HG02870 (cell line): Measurements from ENCODE around the gene ADRB1.
A peak's percentile ranks its signal among the peaks of the same experiment; 100 is the strongest.

ENCODE experiments used
- ATAC-seq: cut with Tn5 transposase; IDR thresholded peaks from one replicate; pipeline ENCODE4 v1.9.1; 2021; ENCODE audit warnings: mild to moderate bottlenecking, moderate library complexity; ENCODE audit not compliant: unreplicated experiment

ADRB1 gene

GRCh38 chr10:114026189-114027040 lies 17.3 kb upstream of the ADRB1 start:
- ATAC-seq: peak; percentile 54

DNA sequence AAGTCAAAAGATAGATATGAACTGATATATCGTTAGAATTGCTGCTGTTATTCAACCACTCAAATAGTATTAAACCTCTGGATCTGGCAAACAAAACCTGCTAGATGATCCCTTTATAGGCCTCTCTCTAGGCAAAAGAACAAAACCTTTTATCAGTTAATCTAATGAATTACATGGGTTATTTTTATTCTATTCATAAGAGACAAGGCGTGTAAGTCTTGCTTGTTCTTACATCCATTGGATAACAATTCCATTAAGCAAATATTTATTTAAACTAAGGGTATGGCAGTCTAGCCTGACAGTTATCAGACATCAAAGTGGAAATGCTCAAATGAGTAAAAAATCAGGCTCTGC lies 16.6 kb upstream of the ADRB1 start:
- no peak for ATAC-seq

DNA sequence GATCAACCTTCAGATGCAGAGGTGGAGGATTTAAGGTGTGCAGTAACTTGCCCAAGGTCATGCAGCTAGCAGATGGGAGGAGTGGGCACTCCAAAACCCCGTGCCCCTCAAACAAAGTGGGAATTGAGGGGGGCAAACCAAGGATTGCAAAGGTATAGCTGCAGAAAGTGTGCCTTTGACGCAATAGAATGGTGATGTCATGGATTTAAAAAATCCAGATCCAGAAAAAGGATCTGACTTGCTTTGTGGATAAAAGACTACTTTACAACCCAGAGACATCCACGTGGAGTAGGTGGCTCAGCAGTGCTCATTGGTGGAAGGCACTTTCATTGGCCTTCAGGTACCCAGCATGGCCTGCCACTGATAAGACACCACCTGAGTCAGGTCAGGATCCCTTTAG lies 15.7 kb upstream of the ADRB1 start:
- no peak for ATAC-seq

GRCh38 chr10:114028425-114028824 lies 15.2 kb upstream of the ADRB1 start:
- no peak for ATAC-seq

DNA sequence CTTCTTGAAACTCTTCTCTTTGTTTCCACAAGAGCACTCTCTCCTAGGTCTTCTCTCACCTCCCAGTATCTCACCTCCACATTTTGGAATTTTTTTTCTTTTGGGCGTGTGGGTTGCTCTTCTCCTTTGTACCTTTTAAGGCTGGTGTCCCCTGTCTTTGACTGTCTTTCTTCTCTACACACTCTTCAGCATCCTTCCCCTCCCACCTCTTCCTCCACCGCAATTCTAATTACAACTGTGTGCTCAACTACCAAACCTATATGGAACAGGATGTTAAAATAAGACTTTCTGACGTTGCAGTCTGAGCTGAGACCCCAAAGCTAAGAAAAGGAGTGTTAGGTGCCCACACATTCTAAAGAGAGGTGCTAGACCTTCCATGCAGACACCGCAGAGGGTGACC lies 14.0 kb upstream of the ADRB1 start:
- no peak for ATAC-seq

GRCh38 chr10:114030140-114030539 lies 13.5 kb upstream of the ADRB1 start:
- no peak for ATAC-seq

- no peak for ATAC-seq
These were observed 12.3 kb upstream of the ADRB1 start for GRCh38 chr10:114031073-114031972.

GRCh38 chr10:114033566-114033965 lies 10.1 kb upstream of the ADRB1 start:
- no peak for ATAC-seq

GRCh38 chr10:114034923-114035645 lies 8.6 kb upstream of the ADRB1 start:
- no peak for ATAC-seq

GRCh38 chr10:114035791-114036190 lies 7.9 kb upstream of the ADRB1 start:
- no peak for ATAC-seq

DNA sequence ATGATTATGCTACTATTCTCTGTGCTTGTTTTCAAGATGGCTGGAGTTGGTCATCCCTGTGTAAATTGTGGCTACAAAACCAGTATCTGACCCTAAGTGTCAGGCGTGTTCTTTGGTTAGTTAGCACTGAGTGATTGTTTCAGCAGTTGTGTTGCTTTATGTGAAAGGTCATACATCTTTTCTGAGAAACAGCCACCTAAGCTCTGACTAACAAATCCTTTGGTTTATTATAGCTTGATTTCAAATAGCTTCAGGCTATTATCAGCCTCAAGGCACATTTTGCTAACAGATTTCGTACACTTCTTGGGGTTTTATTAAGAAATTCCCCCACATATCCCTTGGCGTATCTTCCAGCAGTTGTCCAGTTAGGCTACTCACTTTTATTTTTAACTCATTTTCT lies 4.8 kb upstream of the ADRB1 start:
- no peak for ATAC-seq

GRCh38 chr10:114041166-114041565 lies 2.5 kb upstream of the ADRB1 start:
- ATAC-seq: no peak

- peak; percentile 34 for ATAC-seq
These were observed 653 bp upstream of the ADRB1 start for GRCh38 chr10:114042895-114043531.

- ATAC-seq: no peak
These were observed 825 bp downstream of the ADRB1 start for GRCh38 chr10:114044247-114045135.

DNA sequence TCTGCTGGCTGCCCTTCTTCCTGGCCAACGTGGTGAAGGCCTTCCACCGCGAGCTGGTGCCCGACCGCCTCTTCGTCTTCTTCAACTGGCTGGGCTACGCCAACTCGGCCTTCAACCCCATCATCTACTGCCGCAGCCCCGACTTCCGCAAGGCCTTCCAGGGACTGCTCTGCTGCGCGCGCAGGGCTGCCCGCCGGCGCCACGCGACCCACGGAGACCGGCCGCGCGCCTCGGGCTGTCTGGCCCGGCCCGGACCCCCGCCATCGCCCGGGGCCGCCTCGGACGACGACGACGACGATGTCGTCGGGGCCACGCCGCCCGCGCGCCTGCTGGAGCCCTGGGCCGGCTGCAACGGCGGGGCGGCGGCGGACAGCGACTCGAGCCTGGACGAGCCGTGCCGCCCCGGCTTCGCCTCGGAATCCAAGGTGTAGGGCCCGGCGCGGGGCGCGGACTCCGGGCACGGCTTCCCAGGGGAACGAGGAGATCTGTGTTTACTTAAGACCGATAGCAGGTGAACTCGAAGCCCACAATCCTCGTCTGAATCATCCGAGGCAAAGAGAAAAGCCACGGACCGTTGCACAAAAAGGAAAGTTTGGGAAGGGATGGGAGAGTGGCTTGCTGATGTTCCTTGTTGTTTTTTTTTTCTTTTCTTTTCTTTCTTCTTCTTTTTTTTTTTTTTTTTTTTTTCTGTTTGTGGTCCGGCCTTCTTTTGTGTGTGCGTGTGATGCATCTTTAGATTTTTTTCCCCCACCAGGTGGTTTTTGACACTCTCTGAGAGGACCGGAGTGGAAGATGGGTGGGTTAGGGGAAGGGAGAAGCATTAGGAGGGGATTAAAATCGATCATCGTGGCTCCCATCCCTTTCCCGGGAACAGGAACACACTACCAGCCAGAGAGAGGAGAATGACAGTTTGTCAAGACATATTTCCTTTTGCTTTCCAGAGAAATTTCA lies 1.7 kb downstream of the ADRB1 start:
- ATAC-seq: no peak

DNA sequence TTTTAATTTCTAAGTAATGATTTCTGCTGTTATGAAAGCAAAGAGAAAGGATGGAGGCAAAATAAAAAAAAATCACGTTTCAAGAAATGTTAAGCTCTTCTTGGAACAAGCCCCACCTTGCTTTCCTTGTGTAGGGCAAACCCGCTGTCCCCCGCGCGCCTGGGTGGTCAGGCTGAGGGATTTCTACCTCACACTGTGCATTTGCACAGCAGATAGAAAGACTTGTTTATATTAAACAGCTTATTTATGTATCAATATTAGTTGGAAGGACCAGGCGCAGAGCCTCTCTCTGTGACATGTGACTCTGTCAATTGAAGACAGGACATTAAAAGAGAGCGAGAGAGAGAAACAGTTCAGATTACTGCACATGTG lies 2.4 kb downstream of the ADRB1 start:
- ATAC-seq: no peak

DNA sequence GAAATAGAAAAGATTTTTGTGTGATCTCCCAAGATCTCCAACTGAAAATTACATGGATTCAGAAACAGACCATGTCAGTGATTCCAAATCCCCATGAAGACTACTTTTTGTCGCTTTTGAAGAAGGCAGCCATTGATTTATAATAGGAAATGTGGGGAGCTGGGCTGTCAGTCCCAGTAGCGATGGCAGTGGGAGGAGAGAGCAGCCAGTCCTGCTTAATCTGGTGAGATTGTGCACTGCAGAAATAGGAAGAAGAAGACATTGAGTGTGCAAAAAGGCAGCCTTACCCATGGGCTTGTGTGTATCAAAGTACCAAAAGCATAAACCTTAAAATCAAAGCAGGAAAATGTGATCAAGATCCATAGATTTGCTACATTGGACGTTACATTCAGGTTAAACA lies 4.8 kb downstream of the ADRB1 start:
- ATAC-seq: no peak

GRCh38 chr10:114051714-114052113 lies 8.0 kb downstream of the ADRB1 start:
- ATAC-seq: no peak

DNA sequence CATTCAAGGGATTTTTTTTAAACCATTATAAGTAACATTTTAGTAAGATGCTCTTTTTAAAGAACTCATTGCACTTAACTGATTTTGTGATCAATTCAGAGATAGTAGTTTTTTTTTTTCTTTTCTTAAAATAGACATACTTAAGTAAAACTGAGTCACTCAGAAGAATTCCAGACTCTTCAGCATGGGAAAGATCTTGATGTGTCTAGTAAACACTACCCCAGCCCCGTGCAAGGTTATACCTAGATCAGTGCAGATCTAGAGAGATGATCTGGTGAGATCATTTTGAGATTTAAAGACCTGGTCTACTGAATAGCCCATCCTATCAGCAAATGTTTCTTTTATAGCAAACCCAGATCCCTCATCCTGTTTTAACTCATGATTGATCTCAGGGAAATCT lies 8.6 kb downstream of the ADRB1 start:
- no peak for ATAC-seq
